H9 (cell line): ENCODE data around the gene SPAG17. TPM values are rescaled to one million over a fixed set of nuclear protein-coding genes. Genes with fewer than 3 reads are reported as not detected.

ENCODE experiments used
- DNase-seq: peaks from one replicate; pipeline ENCODE4 v3.0.0-alpha.2; 2017
- H2AFZ ChIP-seq: one replicate; pipeline ENCODE4 v1.6.1; 2013; ENCODE audit warnings: mild to moderate bottlenecking, low read length, control low read depth, moderate library complexity
- H2AK5ac ChIP-seq: 2 replicates; pipeline ENCODE4 v1.6.1; 2013; ENCODE audit warnings: low read length, control low read depth, mixed read lengths; ENCODE audit not compliant: insufficient read length
- H2BK120ac ChIP-seq: one replicate; pipeline ENCODE4 v1.6.1; 2013; ENCODE audit warnings: low read depth, mild to moderate bottlenecking, low read length, control low read depth, inconsistent platforms; ENCODE audit not compliant: poor library complexity, severe bottlenecking
- H2BK12ac ChIP-seq: 2 replicates; pipeline ENCODE4 v1.6.1; 2013; ENCODE audit warnings: low read length, control low read depth, mixed read lengths, low read depth; ENCODE audit not compliant: insufficient read length
- H2BK15ac ChIP-seq: 2 replicates; pipeline ENCODE4 v1.6.1; 2013; ENCODE audit warnings: low read depth, low read length, control low read depth
- H2BK20ac ChIP-seq: one replicate; pipeline ENCODE4 v1.6.1; 2013; ENCODE audit warnings: low read depth, mild to moderate bottlenecking, low read length, control low read depth, inconsistent platforms; ENCODE audit not compliant: poor library complexity, severe bottlenecking
- H2BK5ac ChIP-seq: 2 replicates; pipeline ENCODE4 v1.6.1; 2013; ENCODE audit warnings: low read length, control low read depth, mixed read lengths; ENCODE audit not compliant: insufficient read length
- H3K14ac ChIP-seq: 2 replicates; pipeline ENCODE4 v1.6.1; 2013; ENCODE audit warnings: low read length, control low read depth; ENCODE audit not compliant: insufficient read depth
- H3K18ac ChIP-seq: 2 replicates; pipeline ENCODE4 v1.6.1; 2013; ENCODE audit warnings: low read depth, mild to moderate bottlenecking, mixed read lengths, low read length, control low read depth; ENCODE audit not compliant: insufficient read length
- H3K23ac ChIP-seq: 2 replicates; pipeline ENCODE4 v1.6.1; 2013; ENCODE audit warnings: low read length, control low read depth, mixed read lengths, low read depth; ENCODE audit not compliant: insufficient read length
- H3K23me2 ChIP-seq: 2 replicates; pipeline ENCODE4 v1.6.1; 2013; ENCODE audit warnings: low read depth, mild to moderate bottlenecking, mixed read lengths, low read length, control low read depth; ENCODE audit not compliant: insufficient read length, poor library complexity, severe bottlenecking
- H3K27ac ChIP-seq: 2 replicates; pipeline ENCODE4 v1.5.1; 2013; ENCODE audit warnings: low read length, control low read depth, mixed read lengths, low read depth; ENCODE audit not compliant: insufficient read length
- H3K27me3 ChIP-seq: 2 replicates; pipeline ENCODE4 v1.6.1; 2013; ENCODE audit warnings: low read length, control low read depth, inconsistent platforms; ENCODE audit not compliant: insufficient read depth
- H3K4ac ChIP-seq: 2 replicates; pipeline ENCODE4 v1.6.1; 2013; ENCODE audit warnings: low read depth, mild to moderate bottlenecking, control low read depth, inconsistent platforms, low read length, moderate library complexity
- H3K4me1 ChIP-seq: 2 replicates; pipeline ENCODE4 v1.6.1; 2013; ENCODE audit warnings: low read length, control low read depth, inconsistent platforms; ENCODE audit not compliant: insufficient read depth
- H3K4me2 ChIP-seq: 2 replicates; pipeline ENCODE4 v1.6.1; 2013; ENCODE audit warnings: low read length, control low read depth, mixed read lengths; ENCODE audit not compliant: insufficient read length, insufficient read depth
- H3K56ac ChIP-seq: 2 replicates; pipeline ENCODE4 v1.6.1; 2013; ENCODE audit warnings: low read depth, mild to moderate bottlenecking, mixed read lengths, low read length, control low read depth; ENCODE audit not compliant: insufficient read length
- H3K79me1 ChIP-seq: 2 replicates; pipeline ENCODE4 v1.6.1; 2013; ENCODE audit warnings: low read depth, mild to moderate bottlenecking, moderate library complexity, low read length, control low read depth, inconsistent platforms; ENCODE audit not compliant: insufficient read depth, poor library complexity, severe bottlenecking
- H3K79me2 ChIP-seq: 2 replicates; pipeline ENCODE4 v1.6.1; 2013; ENCODE audit warnings: low read length, control low read depth, inconsistent platforms; ENCODE audit not compliant: insufficient read depth
- H3K9ac ChIP-seq: 2 replicates; pipeline ENCODE4 v1.6.1; 2013; ENCODE audit warnings: low read length, control low read depth, mixed read lengths; ENCODE audit not compliant: insufficient read length; ENCODE audit errors: extremely low read depth
- H3K9me3 ChIP-seq: one replicate; pipeline ENCODE4 v1.6.1; 2013; ENCODE audit warnings: low read depth, low read length, inconsistent platforms; ENCODE audit not compliant: control insufficient read depth
- H3T11ph ChIP-seq: one replicate; pipeline ENCODE4 v1.6.1; 2013; ENCODE audit warnings: mild to moderate bottlenecking, low read length, control low read depth, inconsistent platforms
- H4K20me1 ChIP-seq: one replicate; pipeline ENCODE4 v1.6.1; 2013; ENCODE audit not compliant: control insufficient read depth, insufficient read length, insufficient read depth
- H4K5ac ChIP-seq: 2 replicates; pipeline ENCODE4 v1.6.1; 2013; ENCODE audit warnings: low read depth, mild to moderate bottlenecking, mixed read lengths, low read length, control low read depth; ENCODE audit not compliant: insufficient read length
- H4K8ac ChIP-seq: replicated peaks from 2 replicates; pipeline ENCODE4 v1.6.1; 2013; ENCODE audit warnings: low read length, control low read depth, mixed read lengths, low read depth; ENCODE audit not compliant: insufficient read length
- H4K91ac ChIP-seq: 2 replicates; pipeline ENCODE4 v1.6.1; 2013; ENCODE audit warnings: low read depth, mild to moderate bottlenecking, moderate library complexity, mixed read lengths, low read length, control low read depth; ENCODE audit not compliant: insufficient read length
- H3K27ac Mint-ChIP-seq, 3 experiments: 2 replicates in 2 of 3; 3 replicates in 1 of 3; pipeline ENCODE4 v1.8.0; 2020 to 2021; ENCODE audit warnings: mixed read lengths in 3 of 3, mild to moderate bottlenecking in 1 of 3, moderate library complexity in 1 of 3
- H3K27me3 Mint-ChIP-seq: 2 replicates; pipeline ENCODE4 v1.8.0; 2021; ENCODE audit warnings: low read depth, mild to moderate bottlenecking, moderate library complexity, mixed read lengths
- H3K36me3 Mint-ChIP-seq, 3 experiments: 2 replicates in 2 of 3; 3 replicates in 1 of 3; pipeline ENCODE4 v1.8.0; 2020 to 2021; ENCODE audit warnings: low read depth in 3 of 3, mixed read lengths in 3 of 3; ENCODE audit not compliant: insufficient read depth in 1 of 3
- H3K4me1 Mint-ChIP-seq, 2 experiments: 2 replicates each; pipeline ENCODE4 v1.8.0; 2020; ENCODE audit warnings: mixed read lengths in 2 of 2
- H3K4me3 Mint-ChIP-seq, 2 experiments: 2 replicates in 1 of 2; 3 replicates in 1 of 2; pipeline ENCODE4 v1.8.0; 2020 to 2021; ENCODE audit warnings: mild to moderate bottlenecking in 2 of 2, mixed read lengths in 2 of 2, moderate library complexity in 1 of 2
- H3K9me3 Mint-ChIP-seq, 2 experiments: 2 replicates in 1 of 2; 3 replicates in 1 of 2; pipeline ENCODE4 v1.8.0; 2020; ENCODE audit warnings: mild to moderate bottlenecking in 2 of 2, mixed read lengths in 2 of 2, moderate library complexity in 1 of 2
- WGBS: extraction: QIAGEN DNeasy Blood & Tissue Kit; methylation state at CpG from one replicate; pipeline ENCODE4 v1.1.7; 2013; ENCODE audit warnings: missing lambda C conversion rate, low lambda C conversion rate, mixed read lengths; ENCODE audit not compliant: insufficient read length; ENCODE audit errors: extremely low coverage; 5-methylcytosine and 5-hydroxymethylcytosine counted together
- total RNA-seq: library from RNA; stranded (reverse); gene quantifications from 2 replicates; pipeline ENCODE4 v1.2.1, GENCODE V29; 2021
- TF ChIP-seq, protein P1 (sequence below): fragments of 200-600 bp; sonication (generic); conservative IDR thresholded peaks from 3 replicates; pipeline ENCODE4 v1.8.0; 2021; ENCODE audit warnings: antibody characterized with exemption, mild to moderate bottlenecking

Gene SPAG17
- total RNA-seq, 1 experiment from 2014 or later: 0.37 TPM

- no peak for DNase-seq
- Histone ChIP-seq H3K4me1 (no peaks in the 10 kb centered on the region), H2AK5ac (no peak overlapping the region), H4K5ac (no peak overlapping the region), H3K56ac (no peak overlapping the region), H4K8ac (no peak overlapping the region), H3K9ac (no peak overlapping the region), H4K91ac (no peak overlapping the region), H3K79me1 (no peaks in the 10 kb centered on the region), H2BK120ac (no peak overlapping the region), H3T11ph (no peak overlapping the region), H3K79me2 (no peaks in the 10 kb centered on the region), H3K18ac (no peak overlapping the region), H2AFZ (no peak overlapping the region), H3K23ac (no peak overlapping the region), H3K4ac (no peak overlapping the region), H2BK20ac (no peak overlapping the region), H3K14ac (no peak overlapping the region), H3K9me3 (no peaks in the 10 kb centered on the region), H3K27ac (no peak overlapping the region), H3K23me2 (no peaks in the 10 kb centered on the region), H3K4me2 (no peak overlapping the region), H4K20me1 (no peaks in the 10 kb centered on the region), H2BK15ac (no peak overlapping the region), H3K27me3 (no peaks in the 10 kb centered on the region), H2BK5ac (no peak overlapping the region), H2BK12ac (no peak overlapping the region)
- no peak overlapping the region for H3K4me3 Mint-ChIP-seq
- peaks cover 31 to 89% (median 59%) of the 10 kb centered on the region in 3 experiments; a peak in 6 of 7 replicates for H3K36me3 Mint-ChIP-seq
- no peaks in the 10 kb centered on the region for H3K27me3 Mint-ChIP-seq
- no peaks in the 10 kb centered on the region for H3K9me3 Mint-ChIP-seq
- H3K27ac Mint-ChIP-seq: no peak overlapping the region
- whole genome bisulfite sequencing: no CpG with 5 or more reads among the region's 1 CpG
- TF ChIP-seq, protein P1, sequence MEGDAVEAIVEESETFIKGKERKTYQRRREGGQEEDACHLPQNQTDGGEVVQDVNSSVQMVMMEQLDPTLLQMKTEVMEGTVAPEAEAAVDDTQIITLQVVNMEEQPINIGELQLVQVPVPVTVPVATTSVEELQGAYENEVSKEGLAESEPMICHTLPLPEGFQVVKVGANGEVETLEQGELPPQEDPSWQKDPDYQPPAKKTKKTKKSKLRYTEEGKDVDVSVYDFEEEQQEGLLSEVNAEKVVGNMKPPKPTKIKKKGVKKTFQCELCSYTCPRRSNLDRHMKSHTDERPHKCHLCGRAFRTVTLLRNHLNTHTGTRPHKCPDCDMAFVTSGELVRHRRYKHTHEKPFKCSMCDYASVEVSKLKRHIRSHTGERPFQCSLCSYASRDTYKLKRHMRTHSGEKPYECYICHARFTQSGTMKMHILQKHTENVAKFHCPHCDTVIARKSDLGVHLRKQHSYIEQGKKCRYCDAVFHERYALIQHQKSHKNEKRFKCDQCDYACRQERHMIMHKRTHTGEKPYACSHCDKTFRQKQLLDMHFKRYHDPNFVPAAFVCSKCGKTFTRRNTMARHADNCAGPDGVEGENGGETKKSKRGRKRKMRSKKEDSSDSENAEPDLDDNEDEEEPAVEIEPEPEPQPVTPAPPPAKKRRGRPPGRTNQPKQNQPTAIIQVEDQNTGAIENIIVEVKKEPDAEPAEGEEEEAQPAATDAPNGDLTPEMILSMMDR: no peak
- H3K4me1 Mint-ChIP-seq: no peaks in the 10 kb centered on the region
These were observed 232.6 kb downstream of the SPAG17 start for GRCh38 chr1:117952386-117952785.
